ENCODE measurements around the gene ZNF678.

DNA sequence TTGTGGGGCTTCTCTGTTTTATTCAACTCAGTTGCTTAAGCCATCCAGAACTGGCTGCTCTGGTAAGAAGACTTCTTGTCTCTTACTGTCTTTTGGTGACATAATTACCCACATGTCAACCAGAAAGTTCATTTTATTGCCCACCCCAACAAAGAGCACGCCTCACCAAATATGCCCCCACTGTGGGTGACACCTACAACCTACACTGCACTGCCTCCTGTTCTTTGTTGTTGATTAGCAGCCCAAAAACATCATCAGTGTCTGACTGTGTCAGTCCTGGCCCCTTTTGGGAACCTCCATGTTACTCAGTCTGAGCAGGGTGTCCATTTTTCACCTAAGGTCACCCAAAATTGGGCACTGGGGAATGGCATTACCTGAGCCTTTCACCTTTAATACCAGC, 49.3 kb downstream of the ZNF678 start:
- no peak for TF ChIP-seq POLR2A (IDR thresholded peaks at IDR 0.05)
- TF ChIP-seq, protein P1, sequence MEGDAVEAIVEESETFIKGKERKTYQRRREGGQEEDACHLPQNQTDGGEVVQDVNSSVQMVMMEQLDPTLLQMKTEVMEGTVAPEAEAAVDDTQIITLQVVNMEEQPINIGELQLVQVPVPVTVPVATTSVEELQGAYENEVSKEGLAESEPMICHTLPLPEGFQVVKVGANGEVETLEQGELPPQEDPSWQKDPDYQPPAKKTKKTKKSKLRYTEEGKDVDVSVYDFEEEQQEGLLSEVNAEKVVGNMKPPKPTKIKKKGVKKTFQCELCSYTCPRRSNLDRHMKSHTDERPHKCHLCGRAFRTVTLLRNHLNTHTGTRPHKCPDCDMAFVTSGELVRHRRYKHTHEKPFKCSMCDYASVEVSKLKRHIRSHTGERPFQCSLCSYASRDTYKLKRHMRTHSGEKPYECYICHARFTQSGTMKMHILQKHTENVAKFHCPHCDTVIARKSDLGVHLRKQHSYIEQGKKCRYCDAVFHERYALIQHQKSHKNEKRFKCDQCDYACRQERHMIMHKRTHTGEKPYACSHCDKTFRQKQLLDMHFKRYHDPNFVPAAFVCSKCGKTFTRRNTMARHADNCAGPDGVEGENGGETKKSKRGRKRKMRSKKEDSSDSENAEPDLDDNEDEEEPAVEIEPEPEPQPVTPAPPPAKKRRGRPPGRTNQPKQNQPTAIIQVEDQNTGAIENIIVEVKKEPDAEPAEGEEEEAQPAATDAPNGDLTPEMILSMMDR (IDR thresholded peaks at IDR 0.05) = no peak
- TF ChIP-seq POLR2AphosphoS5 (IDR thresholded peaks at IDR 0.05) = no peak
- TF ChIP-seq EP300 (IDR thresholded peaks at IDR 0.05) = no peak
